GM23248 (cell line): ENCODE results near the gene DPP8. TPM values are rescaled to one million over a fixed set of nuclear protein-coding genes. Genes with fewer than 3 reads are reported as not detected.

ENCODE experiments used
- DNase-seq: peaks from one replicate; pipeline ENCODE4 v3.0.0-alpha.2; 2015
- H2AFZ ChIP-seq: fragments of 200-600 bp; sonication (generic); 2 replicates; pipeline ENCODE4 v1.6.1; 2016; ENCODE audit warnings: antibody characterized with exemption
- H3F3A ChIP-seq: fragments of 200-600 bp; sonication (generic); 2 replicates; pipeline ENCODE4 v1.6.1; 2016; ENCODE audit warnings: mild to moderate bottlenecking, antibody characterized with exemption, mixed run types; ENCODE audit not compliant: insufficient read depth
- H3K27ac ChIP-seq: fragments of 200-600 bp; sonication (generic); 2 replicates; pipeline ENCODE4 v1.5.1; 2016; ENCODE audit warnings: mild to moderate bottlenecking
- H3K27me3 ChIP-seq: fragments of 200-600 bp; sonication (generic); replicated peaks from 2 replicates; pipeline ENCODE4 v1.6.1; 2016; ENCODE audit warnings: mild to moderate bottlenecking; ENCODE audit not compliant: insufficient read depth
- H3K36me3 ChIP-seq: fragments of 200-600 bp; sonication (generic); 2 replicates; pipeline ENCODE4 v1.6.1; 2016; ENCODE audit warnings: low read depth, mild to moderate bottlenecking
- H3K4me1 ChIP-seq: fragments of 200-600 bp; sonication (generic); 2 replicates; pipeline ENCODE4 v1.6.1; 2016; ENCODE audit warnings: mild to moderate bottlenecking; ENCODE audit not compliant: insufficient read depth
- H3K4me2 ChIP-seq: fragments of 200-600 bp; sonication (generic); one replicate; pipeline ENCODE4 v1.6.1; 2016; ENCODE audit warnings: mild to moderate bottlenecking; ENCODE audit not compliant: unreplicated experiment
- H3K4me3 ChIP-seq: fragments of 200-600 bp; sonication (generic); 2 replicates; pipeline ENCODE4 v1.5.1; 2016; ENCODE audit warnings: mild to moderate bottlenecking
- H3K79me2 ChIP-seq: fragments of 200-600 bp; sonication (generic); 2 replicates; pipeline ENCODE4 v1.6.1; 2016; ENCODE audit warnings: mild to moderate bottlenecking; ENCODE audit not compliant: insufficient read depth
- H3K9ac ChIP-seq: fragments of 200-600 bp; sonication (generic); 2 replicates; pipeline ENCODE4 v1.6.1; 2016; ENCODE audit warnings: mild to moderate bottlenecking
- H3K9me2 ChIP-seq: fragments of 200-600 bp; sonication (generic); 2 replicates; pipeline ENCODE4 v1.6.1; 2016; ENCODE audit warnings: mixed run types, mild to moderate bottlenecking, moderate library complexity; ENCODE audit not compliant: insufficient read depth
- H3K9me3 ChIP-seq: fragments of 200-600 bp; sonication (generic); one replicate; pipeline ENCODE4 v1.6.1; 2017; ENCODE audit warnings: low read depth
- H4K20me1 ChIP-seq: fragments of 200-600 bp; sonication (generic); 2 replicates; pipeline ENCODE4 v1.6.0; 2016; ENCODE audit not compliant: insufficient read depth
- EZH2 ChIP-seq: fragments of 200-600 bp; sonication (generic); IDR thresholded peaks from 2 replicates; pipeline ENCODE4 v1.6.1; 2018; ENCODE audit warnings: antibody characterized with exemption, mild to moderate bottlenecking; ENCODE audit not compliant: insufficient read depth, poor library complexity, severe bottlenecking
- EZH2phosphoT487 ChIP-seq: fragments of 200-600 bp; sonication (generic); IDR thresholded peaks from 2 replicates; pipeline ENCODE4 v1.6.1; 2018; ENCODE audit warnings: antibody characterized with exemption, moderate library complexity, mild to moderate bottlenecking, low read depth; ENCODE audit not compliant: insufficient read depth
- WGBS, 2 experiments: methylation state at CpG; one replicate each; pipeline ENCODE4 v1.1.6; 2015 to 2017; ENCODE audit warnings: low lambda C conversion rate in 2 of 2, low coverage in 1 of 2; ENCODE audit errors: missing lambda C conversion rate in 2 of 2; 5-methylcytosine and 5-hydroxymethylcytosine counted together
- in situ Hi-C: fragments of 300-500 bp; cut with MboI; formaldehyde crosslinking; loops from 2 replicates; pipeline ENCODE4 v1.15.0; 2020
- polyA plus RNA-seq: library from polyadenylated mRNA; unstranded; fragments of >200 nt; fragmentation: Nextera tagmentation; extraction: Ambion mirVana; gene quantifications from 2 replicates; pipeline ENCODE4 v1.2.1, GENCODE V29; 2016
- total RNA-seq: library from RNA; depleted of rRNA; stranded (reverse); fragments of >200 nt; shearing (Covaris generic); gene quantifications from 2 replicates; pipeline ENCODE4 v1.2.3, GENCODE V29; 2014

The DPP8 gene
- total and polyA plus RNA-seq, 2 experiments from 2014 or later, result 28.0 to 28.9 TPM

DNA sequence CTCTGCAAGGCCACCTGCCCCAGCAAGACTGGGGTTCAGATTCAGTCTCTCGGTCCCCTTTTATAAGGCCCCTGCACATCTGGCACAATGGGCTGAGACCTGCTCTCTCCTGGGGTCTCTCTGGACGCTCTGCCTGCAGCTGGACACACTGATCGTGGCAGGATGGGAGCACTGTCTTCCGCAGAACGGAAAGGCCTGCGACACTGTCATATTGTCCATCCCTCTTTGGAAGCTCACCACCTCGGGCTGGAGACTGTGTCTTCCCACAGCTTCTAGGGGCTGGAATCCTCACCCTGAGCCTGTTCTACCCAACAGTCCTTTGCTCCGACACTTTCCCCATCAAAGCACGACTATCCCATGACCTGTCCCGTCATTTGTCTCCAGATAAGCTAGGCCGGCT lies 83.3 kb downstream of the DPP8 start:
- no peaks in the 10 kb centered on the region for H3K79me2 ChIP-seq
- no peak overlapping the region for H3K4me3 ChIP-seq
- H2AFZ ChIP-seq, result no peak overlapping the region
- no peaks in the 10 kb centered on the region for H3K9me3 ChIP-seq
- TF ChIP-seq EZH2phosphoT487 (no peak), EZH2 (no peak)
- H4K20me1 ChIP-seq, result no peaks in the 10 kb centered on the region
- H3K4me1 ChIP-seq, result peaks cover 9% of the 10 kb centered on the region; the same call in 1 of the 2 replicates
- no peaks in the 10 kb centered on the region for H3K9me2 ChIP-seq
- WGBS, 2 experiments, result 77 to 78% methylated on average over 11 of the region's 11 CpGs
- no peak overlapping the region for H3K9ac ChIP-seq
- H3K4me2 ChIP-seq, result no peak overlapping the region
- no peaks in the 10 kb centered on the region for H3K27me3 ChIP-seq
- no peak for DNase-seq
- in situ Hi-C loops, result no loop called here
- H3K27ac ChIP-seq, result no peak overlapping the region
- H3K36me3 ChIP-seq, result no peaks in the 10 kb centered on the region
- peaks cover 6% of the 10 kb centered on the region; the same call in 1 of the 2 replicates for H3F3A ChIP-seq

DNA sequence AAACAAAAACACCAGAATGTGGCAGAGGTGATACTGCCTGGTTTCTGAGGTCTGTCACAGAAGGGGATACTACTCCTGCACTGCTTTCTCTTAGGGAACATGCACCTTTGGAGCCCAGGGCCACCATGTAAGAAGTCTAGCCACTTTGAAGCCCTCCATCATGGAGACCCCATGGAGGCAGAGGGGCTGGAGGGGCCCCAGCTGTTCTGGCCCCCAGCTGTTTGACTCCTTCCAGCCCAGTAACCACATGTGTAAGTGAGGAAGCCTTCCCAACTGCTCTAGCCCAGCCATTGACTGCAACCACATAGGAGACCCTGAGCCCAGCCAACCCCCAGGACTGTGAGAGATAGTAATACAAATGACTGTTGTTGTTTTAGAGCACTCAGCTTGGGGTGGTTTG lies 85.8 kb downstream of the DPP8 start:
- Histone ChIP-seq H3K9ac (no peak overlapping the region), H4K20me1 (no peaks in the 10 kb centered on the region), H3K4me1 (peaks cover 9% of the 10 kb centered on the region; the same call in 1 of the 2 replicates), H3K79me2 (no peaks in the 10 kb centered on the region), H2AFZ (no peak overlapping the region), H3K36me3 (no peaks in the 10 kb centered on the region), H3K9me2 (no peaks in the 10 kb centered on the region), H3K27me3 (no peaks in the 10 kb centered on the region), H3K9me3 (no peaks in the 10 kb centered on the region), H3K4me2 (no peak overlapping the region), H3K27ac (no peak overlapping the region), H3F3A (peaks cover 6% of the 10 kb centered on the region; the same call in 1 of the 2 replicates), H3K4me3 (no peak overlapping the region)
- in situ Hi-C loops, result no loop called here
- no peak for TF ChIP-seq EZH2
- TF ChIP-seq EZH2phosphoT487, result no peak
- no peak for DNase-seq

DNA sequence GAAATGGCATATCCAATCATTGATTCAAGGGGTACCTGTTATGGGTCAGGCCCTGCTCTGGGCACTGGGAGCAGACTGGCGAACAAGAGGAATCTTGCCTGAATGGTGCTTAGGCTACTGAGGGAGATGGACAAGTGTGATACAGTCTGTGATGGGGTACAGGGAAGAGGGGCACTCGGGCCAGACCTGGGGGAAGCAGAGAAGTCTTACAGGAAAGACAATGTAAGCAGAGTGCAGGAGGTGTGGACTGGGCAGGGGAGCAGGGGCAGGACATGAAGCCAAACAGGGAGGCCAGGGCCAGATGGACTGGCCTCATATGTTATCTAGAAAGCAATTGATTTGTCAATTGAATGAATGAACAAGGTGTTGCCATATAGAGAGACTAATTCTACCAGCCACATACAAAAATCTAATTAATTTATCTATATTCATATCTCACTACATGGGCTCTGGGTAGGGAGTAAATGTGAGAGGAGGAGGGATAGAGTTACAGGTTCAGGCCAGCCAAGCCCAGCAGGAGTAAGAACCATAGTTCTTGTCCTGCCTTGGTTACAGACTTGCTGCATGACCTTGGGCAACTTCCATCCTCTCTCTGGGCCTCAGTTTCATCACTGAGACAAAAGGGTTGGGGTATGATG lies 91.2 kb downstream of the DPP8 start:
- Histone ChIP-seq H3K27me3 (peaks cover 10% of the 10 kb centered on the region), H3K9me2 (no peaks in the 10 kb centered on the region), H3K4me3 (no peak overlapping the region), H3K4me2 (no peak overlapping the region), H3K79me2 (no peaks in the 10 kb centered on the region), H3K9ac (no peak overlapping the region), H3K9me3 (no peaks in the 10 kb centered on the region), H4K20me1 (no peaks in the 10 kb centered on the region), H2AFZ (no peak overlapping the region), H3K36me3 (no peaks in the 10 kb centered on the region), H3K4me1 (peaks cover 5% of the 10 kb centered on the region), H3K27ac (no peak overlapping the region), H3F3A (no peaks in the 10 kb centered on the region)
- in situ Hi-C loops, result no loop called here
- DNase-seq, result no peak
- 76 to 84% methylated on average over 2 of the region's 2 CpGs for WGBS, 2 experiments
- TF ChIP-seq EZH2phosphoT487, result no peak
- TF ChIP-seq EZH2, result no peak

DNA sequence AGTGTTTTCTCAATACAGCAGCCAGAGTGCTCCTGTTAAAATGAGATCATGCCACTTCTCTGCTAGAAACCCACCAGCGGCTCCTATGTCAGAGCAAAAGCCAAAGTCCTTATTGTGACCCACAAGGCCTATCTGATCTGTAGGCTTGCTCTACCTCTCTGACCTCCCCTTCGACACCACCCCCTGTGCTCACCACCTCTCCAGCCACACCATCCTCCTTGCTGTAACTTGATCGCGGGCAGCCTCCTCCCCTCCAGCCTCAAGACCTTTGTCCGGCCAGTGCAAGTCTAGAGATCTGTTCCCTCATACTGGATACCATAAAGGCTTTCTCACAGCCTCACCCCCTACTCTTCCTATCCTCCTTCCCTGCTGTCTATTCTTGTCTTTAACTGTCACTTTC lies 92.8 kb downstream of the DPP8 start:
- WGBS, 2 experiments, result 74 to 76% methylated on average over 5 of the region's 5 CpGs
- H3K79me2 ChIP-seq, result no peaks in the 10 kb centered on the region

More for the DNA sequence above, 92.8 kb downstream of the DPP8 start:
- no peaks in the 10 kb centered on the region for H3K9me2 ChIP-seq
- H3K27me3 ChIP-seq, result peaks cover 14% of the 10 kb centered on the region
- no peaks in the 10 kb centered on the region for H4K20me1 ChIP-seq
- H3K9me3 ChIP-seq, result no peaks in the 10 kb centered on the region
- no peak overlapping the region for H3K27ac ChIP-seq
- H3K4me2 ChIP-seq, result no peak overlapping the region
- H3K4me3 ChIP-seq, result no peak overlapping the region
- TF ChIP-seq EZH2 (no peak), EZH2phosphoT487 (no peak)
- no peaks in the 10 kb centered on the region for H3K36me3 ChIP-seq
- H3K9ac ChIP-seq, result no peak overlapping the region
- in situ Hi-C loops, result no loop called here
- no peaks in the 10 kb centered on the region for H3F3A ChIP-seq
- no peak overlapping the region for H2AFZ ChIP-seq
- peaks cover 10% of the 10 kb centered on the region for H3K4me1 ChIP-seq
- DNase-seq, result no peak
